GM23338 (cell line): ENCODE results near the gene MSH3.

Experiments used
- CREB1 ChIP-seq: fragments of 250-450 bp; sonication (Bioruptor Pico); IDR thresholded peaks from 2 replicates; pipeline ENCODE4 v1.5.0; 2020; ENCODE audit warnings: low read depth, mild to moderate bottlenecking, moderate library complexity
- CTCF ChIP-seq, 2 experiments: fragments of 200-600 bp in 1 of 2; sonication (generic) in 1 of 2; conservative IDR thresholded peaks; 2 replicates each; pipeline versions ENCODE4 v1.5.1 to v1.6.1; 2016 to 2017; ENCODE audit warnings: antibody characterized with exemption in 2 of 2, low read depth in 2 of 2, mild to moderate bottlenecking in 2 of 2, moderate library complexity in 1 of 2
- EZH2 ChIP-seq: fragments of 200-600 bp; sonication (generic); IDR thresholded peaks from one replicate; pipeline ENCODE4 v1.8.0; 2017; ENCODE audit warnings: antibody characterized with exemption, mild to moderate bottlenecking, low read depth; ENCODE audit not compliant: unreplicated experiment
- EZH2phosphoT487 ChIP-seq: fragments of 200-600 bp; sonication (generic); IDR thresholded peaks from one replicate; pipeline ENCODE4 v1.8.1; 2018; ENCODE audit warnings: antibody characterized with exemption; ENCODE audit not compliant: unreplicated experiment
- POLR2AphosphoS5 ChIP-seq: IDR thresholded peaks from 2 replicates; pipeline ENCODE4 v1.6.1; 2016; ENCODE audit warnings: antibody characterized with exemption, low read depth
- REST ChIP-seq: IDR thresholded peaks from one replicate; pipeline ENCODE4 v1.6.1; 2018; ENCODE audit warnings: antibody characterized with exemption; ENCODE audit not compliant: unreplicated experiment

DNA sequence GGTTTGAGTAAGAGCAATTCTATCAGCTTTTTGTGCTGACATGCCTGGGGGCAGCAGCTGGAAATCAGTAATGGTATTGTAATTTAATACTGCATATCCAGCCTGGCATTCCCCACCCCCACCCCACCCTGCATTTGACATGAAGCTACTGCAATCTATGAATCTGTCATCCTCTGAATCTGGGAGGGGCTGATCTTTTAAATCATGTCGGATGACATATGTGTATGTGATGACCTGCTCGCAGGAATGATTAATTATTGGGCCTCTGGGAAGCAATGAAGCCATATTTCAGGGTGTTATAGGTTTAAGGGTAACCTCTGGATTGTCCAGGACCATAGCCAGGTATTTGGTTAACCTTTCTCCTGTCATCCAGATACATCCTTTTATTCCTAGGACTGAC lies 241.1 kb downstream of the MSH3 start:
- TF ChIP-seq CTCF (conservative IDR thresholded peaks at IDR 0.05; ENCODE audit: low read depth in 2 of 2) (no peak), EZH2 (no peak), POLR2AphosphoS5 (no peak), CREB1 (no peak), REST (no peak), EZH2phosphoT487 (no peak)
